CD4-positive, CD25-positive, alpha-beta regulatory T cell (primary cell): Measurements from ENCODE around the gene ARHGAP25. TPM values are rescaled to one million over a fixed set of nuclear protein-coding genes. Genes with fewer than 3 reads are reported as not detected.
A peak's percentile ranks its signal among the peaks of the same experiment; 100 is the strongest.

Experiments used
- ATAC-seq, 2 donors: fragments of 150-1000 bp; cut with Tn5 transposase; one replicate each; pipeline ENCODE4 v1.10.0; 2021; ENCODE audit warnings: low read depth in 2 of 2, moderate number of reproducible peaks in 2 of 2, moderate library complexity in 1 of 2
- DNase-seq, 3 donors: peaks; one replicate each; pipeline versions ENCODE4 v3.0.0 to v3.0.0-alpha.2; 2012 to 2022; ENCODE audit warnings: mixed read lengths in 1 of 3
- H3K27ac ChIP-seq: one replicate; pipeline ENCODE4 v1.7.0; 2013; ENCODE audit warnings: mild to moderate bottlenecking, low read length; ENCODE audit not compliant: insufficient read depth, poor library complexity, severe bottlenecking
- H3K27me3 ChIP-seq: one replicate; pipeline ENCODE4 v1.7.0; 2013; ENCODE audit warnings: low read length; ENCODE audit not compliant: control insufficient read depth, insufficient read depth
- H3K36me3 ChIP-seq: one replicate; pipeline ENCODE4 v1.7.0; 2013; ENCODE audit warnings: mild to moderate bottlenecking, low read length, moderate library complexity; ENCODE audit not compliant: control insufficient read depth, insufficient read depth
- H3K4me1 ChIP-seq: 2 replicates; pipeline ENCODE4 v1.7.0; 2013; ENCODE audit warnings: mild to moderate bottlenecking, low read length; ENCODE audit not compliant: insufficient read depth, control insufficient read depth, poor library complexity, severe bottlenecking
- H3K4me3 ChIP-seq: one replicate; pipeline ENCODE4 v1.7.0; 2013; ENCODE audit warnings: low read depth, mild to moderate bottlenecking, low read length, moderate library complexity
- H3K9me3 ChIP-seq, 2 experiments: 1 replicate in 1 of 2; 2 replicates in 1 of 2; pipeline ENCODE4 v1.7.0; 2013; ENCODE audit warnings: low read length in 2 of 2, mild to moderate bottlenecking in 1 of 2, moderate library complexity in 1 of 2; ENCODE audit not compliant: control insufficient read depth in 2 of 2
- H3K27ac Mint-ChIP-seq, 3 donors: one replicate each; pipeline ENCODE4 v1.8.0; 2020 to 2022; ENCODE audit warnings: mild to moderate bottlenecking in 3 of 3, mixed read lengths in 3 of 3, moderate library complexity in 2 of 3
- H3K27me3 Mint-ChIP-seq: one replicate; pipeline ENCODE4 v1.8.0; 2022; ENCODE audit warnings: mild to moderate bottlenecking, mixed read lengths
- H3K36me3 Mint-ChIP-seq: one replicate; pipeline ENCODE4 v1.8.0; 2020; ENCODE audit warnings: mixed read lengths
- H3K4me1 Mint-ChIP-seq, 4 donors: one replicate each; pipeline ENCODE4 v1.8.0; 2020 to 2022; ENCODE audit warnings: mixed read lengths in 4 of 4, mild to moderate bottlenecking in 1 of 4
- H3K4me3 Mint-ChIP-seq, 4 donors: one replicate each; pipeline ENCODE4 v1.8.0; 2020 to 2022; ENCODE audit warnings: mild to moderate bottlenecking in 4 of 4, mixed read lengths in 4 of 4, moderate library complexity in 3 of 4
- H3K9me3 Mint-ChIP-seq, 7 donors: one replicate each; pipeline ENCODE4 v1.8.0; 2020 to 2022; ENCODE audit warnings: mixed read lengths in 7 of 7, mild to moderate bottlenecking in 3 of 7, moderate library complexity in 2 of 7
- polyA plus RNA-seq, 4 donors: library from polyadenylated mRNA; unstranded; fragments of 300-500 nt; fragmentation: Illumina TruSeq; gene quantifications; one replicate each; pipeline ENCODE4 v1.2.3, GENCODE V29; 2021
- total RNA-seq: library from RNA; stranded (reverse); gene quantifications from one replicate; pipeline ENCODE4 v1.2.3, GENCODE V29; 2022

Gene ARHGAP25
- total and polyA plus RNA-seq, 5 donors from 2014 or later: 97.8 to 148 (median 135) TPM

- DNase-seq (no peak), ATAC-seq (no peak)
- H3K4me1 ChIP-seq: peaks cover 94% of the 10 kb centered on the region
Observed at GRCh38 chr2:68750592-68751396, 16.2 kb downstream of the ARHGAP25 start.

DNA sequence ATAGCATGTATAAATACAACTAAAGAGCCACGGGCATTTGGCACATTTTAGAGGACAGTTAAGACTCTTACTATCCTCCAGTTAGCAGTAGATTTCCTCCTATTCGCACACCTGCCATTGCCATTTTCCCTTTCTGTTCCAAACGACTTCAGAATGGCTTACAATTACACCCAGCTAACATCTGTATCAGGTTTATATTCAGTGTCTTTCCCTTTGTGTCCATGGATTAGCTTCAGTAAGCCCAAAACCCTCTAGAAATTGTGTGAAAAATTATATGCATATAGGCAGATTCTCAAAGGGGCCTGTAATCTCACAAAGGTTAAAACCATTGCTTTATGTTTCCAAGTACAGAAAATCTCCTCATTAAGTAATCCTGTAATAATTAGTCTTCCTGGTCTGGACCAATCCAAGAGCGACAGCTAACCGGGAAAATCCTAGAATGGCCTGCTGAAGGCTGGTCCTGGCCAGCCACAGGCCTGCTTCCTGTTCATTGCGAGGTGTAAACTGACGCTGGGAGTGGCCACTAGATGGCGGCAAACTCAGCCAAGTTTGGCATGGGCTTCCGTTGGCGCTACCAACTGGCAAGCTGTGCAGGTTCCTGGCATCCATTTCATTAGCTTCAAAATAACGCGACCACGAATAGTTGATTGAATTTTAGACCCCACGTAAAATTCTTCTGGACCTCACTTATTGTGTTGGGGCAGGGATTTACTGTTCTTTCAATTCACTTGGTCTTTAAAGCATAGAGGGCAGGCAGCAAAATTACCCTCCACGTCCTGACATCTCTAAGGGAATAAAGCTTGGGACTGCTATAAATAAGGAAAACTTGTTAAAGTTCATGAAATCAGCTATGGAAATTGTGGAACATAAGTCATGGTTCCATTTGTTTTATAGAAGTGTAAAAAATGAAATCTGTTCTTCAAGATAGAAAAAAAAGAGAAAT is 17.1 kb downstream of the ARHGAP25 start:
- Histone ChIP-seq H3K9me3 (no peaks in the 10 kb centered on the region), H3K36me3 (peaks cover 30% of the 10 kb centered on the region), H3K4me1 (peaks cover 94% of the 10 kb centered on the region), H3K27me3 (no peaks in the 10 kb centered on the region), H3K4me3 (peak overlapping the region; percentile 71), H3K27ac (peak overlapping the region; percentile 83)
- Mint-ChIP-seq H3K27me3 (no peaks in the 10 kb centered on the region), H3K4me3 (peak overlapping the region; percentile 38 to 71 (median 66)), H3K36me3 (peaks cover 39% of the 10 kb centered on the region), H3K9me3 (peaks cover 0 to 5% (median 0%) of the 10 kb centered on the region in 7 donors), H3K27ac (peak overlapping the region; percentile 92 to 96 (median 93)), H3K4me1 (peaks cover 54 to 97% (median 80%) of the 10 kb centered on the region in 4 donors)
- ATAC-seq (peak; percentile 89 to 90), DNase-seq (peak; percentile 84 to 92 (median 87))

More at GRCh38 chr2:68750592-68751396, 16.2 kb downstream of the ARHGAP25 start:
- Histone ChIP-seq H3K27me3 (no peaks in the 10 kb centered on the region), H3K4me3 (peak overlapping the region; percentile 71), H3K9me3 (no peaks in the 10 kb centered on the region), H3K36me3 (peaks cover 30% of the 10 kb centered on the region), H3K27ac (peak overlapping the region; percentile 83)
- Mint-ChIP-seq H3K9me3 (no peaks in the 10 kb centered on the region), H3K4me1 (peaks cover 45 to 96% (median 78%) of the 10 kb centered on the region in 4 donors), H3K27me3 (no peaks in the 10 kb centered on the region), H3K27ac (peak overlapping the region; percentile 92 to 96 (median 93)), H3K36me3 (peaks cover 38% of the 10 kb centered on the region), H3K4me3 (peak overlapping the region in 3 of 4 donors; percentile 23 to 65 (median 61))

GRCh38 chr2:68753318-68753717 is 18.7 kb downstream of the ARHGAP25 start:
- Mint-ChIP-seq H3K27ac (peak overlapping the region; percentile 82 to 96 (median 95)), H3K4me1 (peaks cover 59 to 97% (median 80%) of the 10 kb centered on the region in 4 donors), H3K27me3 (no peaks in the 10 kb centered on the region), H3K4me3 (peak overlapping the region; percentile 69 to 92 (median 77)), H3K9me3 (peaks cover 0 to 9% (median 3%) of the 10 kb centered on the region in 7 donors), H3K36me3 (peaks cover 40% of the 10 kb centered on the region)
- peaks cover 27% of the 10 kb centered on the region for H3K36me3 ChIP-seq
- H3K27ac ChIP-seq: peak overlapping the region; percentile 83
- H3K4me3 ChIP-seq: peak overlapping the region; percentile 60
- H3K4me1 ChIP-seq: peaks cover 83% of the 10 kb centered on the region
- peak in 1 of 3 donors; percentile 63 for DNase-seq
- peak in 1 of 2 donors; percentile 22 for ATAC-seq
- no peaks in the 10 kb centered on the region for H3K9me3 ChIP-seq
- no peaks in the 10 kb centered on the region for H3K27me3 ChIP-seq

- DNase-seq: no peak
- Histone ChIP-seq H3K36me3 (peaks cover 20% of the 10 kb centered on the region), H3K9me3 (no peaks in the 10 kb centered on the region), H3K27ac (peak overlapping the region; percentile 61), H3K4me1 (peaks cover 83% of the 10 kb centered on the region), H3K27me3 (no peaks in the 10 kb centered on the region), H3K4me3 (peak overlapping the region; percentile 63)
- ATAC-seq: no peak
- Mint-ChIP-seq H3K36me3 (peaks cover 53% of the 10 kb centered on the region), H3K4me1 (peaks cover 68 to 100% (median 83%) of the 10 kb centered on the region in 4 donors), H3K4me3 (peak overlapping the region; percentile 69 to 91 (median 80)), H3K9me3 (peaks cover 0 to 9% (median 3%) of the 10 kb centered on the region in 7 donors), H3K27ac (peak overlapping the region; percentile 77 to 91 (median 88)), H3K27me3 (no peaks in the 10 kb centered on the region)
Observed at GRCh38 chr2:68755071-68755470, 20.5 kb downstream of the ARHGAP25 start.

DNA sequence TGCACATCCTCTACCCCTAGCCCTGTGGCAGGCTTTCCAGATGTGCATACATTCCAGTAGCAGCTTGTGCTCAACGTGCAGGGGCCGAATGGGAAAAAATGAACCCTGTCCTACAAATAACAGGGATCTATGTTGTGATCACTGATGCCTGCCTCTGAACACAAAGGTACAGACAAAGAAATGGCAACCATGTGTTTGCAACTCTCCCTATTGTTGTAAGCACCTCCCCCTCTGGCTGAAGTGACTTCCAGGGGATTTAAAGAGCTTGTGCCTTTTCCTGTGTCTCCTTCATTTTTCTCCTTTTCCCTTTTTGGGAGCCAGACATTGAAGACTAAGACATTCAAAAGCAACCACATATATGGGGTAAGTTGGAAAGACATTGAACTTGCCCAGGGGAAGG is 21.6 kb downstream of the ARHGAP25 start:
- H3K27ac Mint-ChIP-seq: peak overlapping the region; percentile 70 to 91 (median 82)
- H3K9me3 ChIP-seq: no peaks in the 10 kb centered on the region
- H3K4me1 ChIP-seq: peaks cover 83% of the 10 kb centered on the region
- H3K36me3 ChIP-seq: peaks cover 18% of the 10 kb centered on the region
- peaks cover 75 to 100% (median 86%) of the 10 kb centered on the region in 4 donors for H3K4me1 Mint-ChIP-seq
- peak overlapping the region; percentile 63 for H3K4me3 ChIP-seq
- peak overlapping the region; percentile 7 for H3K27ac ChIP-seq
- no peak for DNase-seq
- H3K27me3 ChIP-seq: no peaks in the 10 kb centered on the region
- H3K36me3 Mint-ChIP-seq: peaks cover 57% of the 10 kb centered on the region
- H3K9me3 Mint-ChIP-seq: peaks cover 0 to 9% (median 3%) of the 10 kb centered on the region in 7 donors
- no peaks in the 10 kb centered on the region for H3K27me3 Mint-ChIP-seq
- H3K4me3 Mint-ChIP-seq: peak overlapping the region; percentile 57 to 91 (median 75)
- ATAC-seq: no peak

GRCh38 chr2:68757081-68757480 is 22.5 kb downstream of the ARHGAP25 start:
- Histone ChIP-seq H3K27ac (no peak overlapping the region), H3K36me3 (peaks cover 18% of the 10 kb centered on the region), H3K4me3 (peak overlapping the region; percentile 63), H3K9me3 (no peaks in the 10 kb centered on the region), H3K4me1 (peaks cover 83% of the 10 kb centered on the region), H3K27me3 (no peaks in the 10 kb centered on the region)
- H3K4me3 Mint-ChIP-seq: peak overlapping the region; percentile 26 to 91 (median 63)
- H3K36me3 Mint-ChIP-seq: peaks cover 60% of the 10 kb centered on the region
- ATAC-seq: no peak
- peaks cover 0 to 9% (median 4%) of the 10 kb centered on the region in 7 donors for H3K9me3 Mint-ChIP-seq
- peak overlapping the region in 2 of 3 donors; percentile 70 to 91 for H3K27ac Mint-ChIP-seq
- no peak for DNase-seq
- H3K27me3 Mint-ChIP-seq: no peaks in the 10 kb centered on the region
- H3K4me1 Mint-ChIP-seq: peaks cover 76 to 100% (median 87%) of the 10 kb centered on the region in 4 donors

GRCh38 chr2:68762100-68762499 is 27.5 kb downstream of the ARHGAP25 start:
- H3K27ac Mint-ChIP-seq: peak overlapping the region; percentile 82 to 85 (median 85)
- Histone ChIP-seq H3K27ac (peak overlapping the region; percentile 95), H3K9me3 (no peaks in the 10 kb centered on the region), H3K36me3 (peaks cover 5% of the 10 kb centered on the region), H3K27me3 (no peaks in the 10 kb centered on the region), H3K4me3 (peak overlapping the region; percentile 88), H3K4me1 (peaks cover 89% of the 10 kb centered on the region)
- H3K4me3 Mint-ChIP-seq: peak overlapping the region; percentile 66 to 88 (median 74)
- peaks cover 61 to 99% (median 85%) of the 10 kb centered on the region in 4 donors for H3K4me1 Mint-ChIP-seq
- H3K9me3 Mint-ChIP-seq: peaks cover 0 to 1% (median 0%) of the 10 kb centered on the region in 7 donors
- ATAC-seq (no peak), DNase-seq (no peak)
- peaks cover 38% of the 10 kb centered on the region for H3K36me3 Mint-ChIP-seq
- peaks cover 7% of the 10 kb centered on the region for H3K27me3 Mint-ChIP-seq
